Heart left ventricle (tissue), 16 donors: Measurements from ENCODE around the gene BLMH. TPM values are rescaled to one million over a fixed set of nuclear protein-coding genes. Genes with fewer than 3 reads are reported as not detected.
A peak's percentile ranks its signal among the peaks of the same experiment; 100 is the strongest.

Experiments
- ATAC-seq, 4 donors: fragments of 200-7000 bp; cut with Tn5 transposase; one replicate each; pipeline ENCODE4 v1.9.1; 2020 to 2022; ENCODE audit warnings: moderate library complexity in 4 of 4, mild to moderate bottlenecking in 3 of 4, moderate number of reproducible peaks in 1 of 4
- DNase-seq, 5 donors: peaks; one replicate each; pipeline ENCODE4 v3.0.0-alpha.2; 2020
- H3K27ac ChIP-seq, 12 donors: fragments of 200-600 bp; sonication (generic) in 4 of 12; one replicate each; pipeline versions ENCODE4 v1.5.0 to v1.8.0; 2016 to 2022; ENCODE audit warnings: mild to moderate bottlenecking in 2 of 12
- H3K27me3 ChIP-seq, 9 donors: fragments of 200-600 bp; sonication (generic) in 2 of 9; one replicate each; pipeline versions ENCODE4 v1.5.1 to v1.8.0; 2016 to 2022; ENCODE audit warnings: mild to moderate bottlenecking in 3 of 9
- H3K36me3 ChIP-seq, 9 donors: fragments of 200-600 bp; sonication (generic) in 2 of 9; one replicate each; pipeline versions ENCODE4 v1.5.0 to v1.8.0; 2018 to 2022; ENCODE audit warnings: mild to moderate bottlenecking in 2 of 9
- H3K4me1 ChIP-seq, 12 donors: fragments of 200-600 bp; sonication (generic) in 4 of 12; one replicate each; pipeline versions ENCODE4 v1.5.0 to v1.8.0; 2016 to 2022; ENCODE audit warnings: mild to moderate bottlenecking in 3 of 12
- H3K4me3 ChIP-seq, 12 donors: fragments of 200-600 bp; sonication (generic) in 4 of 12; one replicate each; pipeline versions ENCODE4 v1.5.0 to v1.8.0; 2017 to 2022; ENCODE audit warnings: mild to moderate bottlenecking in 9 of 12, moderate library complexity in 4 of 12
- H3K9me3 ChIP-seq, 12 donors: fragments of 200-600 bp; sonication (generic) in 4 of 12; one replicate each; pipeline versions ENCODE4 v1.5.0 to v1.8.0; 2016 to 2022; ENCODE audit warnings: mild to moderate bottlenecking in 1 of 12
- POLR2A ChIP-seq, 2 donors: fragments of 450-650 bp; IDR thresholded peaks; one replicate each; pipeline ENCODE4 v1.6.1; 2017; ENCODE audit warnings: antibody characterized with exemption in 2 of 2, mild to moderate bottlenecking in 2 of 2, moderate library complexity in 2 of 2
- WGBS, 4 donors: extraction: QIAGEN DNeasy Blood & Tissue Kit in 2 of 4; methylation state at CpG; one replicate each; pipeline versions ENCODE4 v1.1.5 to v1.1.7; 2013 to 2018; 5-methylcytosine and 5-hydroxymethylcytosine counted together
- intact Hi-C, 10 donors: fragments of 100-400 bp; cut with DNase I; formaldehyde crosslinking; loops; one replicate each; pipeline versions ENCODE4 v1.11.1 to v1.14.2; 2022
- polyA plus RNA-seq, 2 donors: library from polyadenylated mRNA; stranded (reverse); fragments of 200-250 nt; gene quantifications; one replicate each; pipeline ENCODE4 v1.2.3, GENCODE V29; 2013
- total RNA-seq, 9 donors: library from RNA; depleted of rRNA in 2 of 9; stranded (reverse); fragments of >200 nt in 2 of 9; fragmentation: NEBNext Ultra II Directional in 3 of 9; extraction: Animal tissue kit (Norgen Biotek cat#: 25700) in 3 of 9; gene quantifications; one replicate each; pipeline versions ENCODE4 v1.1.0 to v1.2.4, GENCODE V29; 2016 to 2023
- TF ChIP-seq, protein P1 (sequence below), 12 donors: fragments of 200-600 bp; sonication (generic) in 4 of 12; IDR thresholded peaks; one replicate each; pipeline versions ENCODE4 v1.5.0 to v1.8.0; 2018 to 2022; ENCODE audit warnings: antibody characterized with exemption in 12 of 12, mild to moderate bottlenecking in 5 of 12
- donor health status: ischemic (EF 13 %, LVEDD 7.1; RV severe dilation, severe dysfunction).
- donor health status: healthy with polysubstance abuse.
- donor health status: DM: no; HTN: yes; CAD: no.
- donor health status: DM: no; HTN: no; CAD: no.
- donor health status: ischemic (EF 25% LVEDD 6.9; RV normal size, moderate dysfunction).
- donor health status: ischemic (EF 25% LVEDD 5.7; RV mildly dilated, moderate dysfunction).
- donor health status: healthy.
- donor health status: DM: yes; HTN: yes; CAD: no.
- donor health status: ischemic (EF 35%, LVEDD 5.7; RV mildly dilated, moderate dysfunction).
- donor health status: nonischemic (EF 11% LVEDD 7.7; RV severe dilation, severe dysfunction).
- donor health status: DM: yes; HTN: yes; CAD: no.
- donor health status: PGD.
- donor health status: ischemic (EF 29% LVEDD 5.4; RV normal size, mild dysfunction).
- donor health status: nonischemic (EF 23%, LVEDD 6.1; RV moderate dilation, normal function).

BLMH gene
- total and polyA plus RNA-seq, 11 donors = 5.3 to 26.2 (median 15.4) TPM

DNA sequence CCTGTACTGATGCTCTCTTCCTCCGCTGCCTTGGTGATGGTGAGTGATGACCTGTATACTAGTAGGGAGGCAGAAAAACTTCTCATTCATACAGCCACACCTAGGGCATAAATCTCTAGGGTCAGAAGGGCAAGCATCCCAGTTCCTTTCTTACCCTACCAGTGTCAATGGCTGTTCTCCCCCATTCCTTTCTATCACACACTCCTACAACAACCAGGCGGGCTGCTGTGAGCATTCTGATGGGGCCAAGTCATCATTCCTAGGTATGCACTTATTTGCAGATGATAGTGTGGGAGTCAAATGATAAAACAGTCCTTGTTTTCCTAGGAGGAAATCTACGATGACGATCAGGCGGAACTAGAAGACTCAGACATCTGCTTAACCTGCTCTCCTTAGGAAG is 42.3 kb downstream of the BLMH start:
- intact Hi-C loops = no loop called here
- Histone ChIP-seq H3K27ac (no peak overlapping the region), H3K4me1 (peaks cover 0 to 12% (median 0%) of the 10 kb centered on the region in 12 donors), H3K36me3 (peaks cover 0 to 78% (median 55%) of the 10 kb centered on the region in 9 donors), H3K4me3 (no peak overlapping the region), H3K9me3 (no peaks in the 10 kb centered on the region), H3K27me3 (no peaks in the 10 kb centered on the region)
- DNase-seq = no peak
- TF ChIP-seq, protein P1, sequence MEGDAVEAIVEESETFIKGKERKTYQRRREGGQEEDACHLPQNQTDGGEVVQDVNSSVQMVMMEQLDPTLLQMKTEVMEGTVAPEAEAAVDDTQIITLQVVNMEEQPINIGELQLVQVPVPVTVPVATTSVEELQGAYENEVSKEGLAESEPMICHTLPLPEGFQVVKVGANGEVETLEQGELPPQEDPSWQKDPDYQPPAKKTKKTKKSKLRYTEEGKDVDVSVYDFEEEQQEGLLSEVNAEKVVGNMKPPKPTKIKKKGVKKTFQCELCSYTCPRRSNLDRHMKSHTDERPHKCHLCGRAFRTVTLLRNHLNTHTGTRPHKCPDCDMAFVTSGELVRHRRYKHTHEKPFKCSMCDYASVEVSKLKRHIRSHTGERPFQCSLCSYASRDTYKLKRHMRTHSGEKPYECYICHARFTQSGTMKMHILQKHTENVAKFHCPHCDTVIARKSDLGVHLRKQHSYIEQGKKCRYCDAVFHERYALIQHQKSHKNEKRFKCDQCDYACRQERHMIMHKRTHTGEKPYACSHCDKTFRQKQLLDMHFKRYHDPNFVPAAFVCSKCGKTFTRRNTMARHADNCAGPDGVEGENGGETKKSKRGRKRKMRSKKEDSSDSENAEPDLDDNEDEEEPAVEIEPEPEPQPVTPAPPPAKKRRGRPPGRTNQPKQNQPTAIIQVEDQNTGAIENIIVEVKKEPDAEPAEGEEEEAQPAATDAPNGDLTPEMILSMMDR (IDR thresholded peaks at IDR 0.05) = no peak
- no peak for TF ChIP-seq POLR2A (IDR thresholded peaks at IDR 0.05)
- no peak for ATAC-seq
- WGBS, 4 donors = 95 to 100% (median 96%) methylated on average over 5 of the region's 5 CpGs

DNA sequence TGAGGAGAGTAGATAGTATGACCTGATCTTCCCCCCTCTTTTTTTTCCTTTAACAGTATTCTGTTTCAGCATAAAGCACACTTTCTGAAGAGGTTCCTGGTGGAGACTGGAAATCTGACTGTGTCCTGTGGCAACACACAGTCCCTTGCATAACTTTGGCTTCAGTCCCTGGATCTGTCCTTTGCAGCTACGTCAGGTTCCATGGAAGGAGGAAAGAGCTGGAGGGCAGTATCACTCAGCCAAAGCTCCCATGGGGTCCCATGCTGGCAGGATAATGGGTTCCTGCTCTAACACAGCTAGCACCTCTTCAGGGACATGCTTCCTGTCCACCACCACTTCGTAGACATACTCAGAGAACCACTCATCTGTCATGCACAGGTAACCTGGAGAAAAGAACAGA is 43.0 kb downstream of the BLMH start:
- no peak for TF ChIP-seq POLR2A (IDR thresholded peaks at IDR 0.05)
- TF ChIP-seq, protein P1 (IDR thresholded peaks at IDR 0.05) = no peak
- ATAC-seq = peak; percentile 77 to 82 (median 81)

GRCh38 chr17:30246460-30246859 is 45.3 kb downstream of the BLMH start:
- TF ChIP-seq, protein P1 (IDR thresholded peaks at IDR 0.05) = no peak
- TF ChIP-seq POLR2A (IDR thresholded peaks at IDR 0.05) = no peak
- ATAC-seq (no peak), DNase-seq (no peak)
- H3K36me3 ChIP-seq = peaks cover 0 to 52% (median 35%) of the 10 kb centered on the region in 9 donors
- no peaks in the 10 kb centered on the region for H3K27me3 ChIP-seq
- intact Hi-C loops = no loop called here
- WGBS, 4 donors = 91 to 94% (median 93%) methylated on average over 7 of the region's 7 CpGs
- H3K9me3 ChIP-seq = no peaks in the 10 kb centered on the region
- H3K4me1 ChIP-seq = peaks cover 0 to 12% (median 0%) of the 10 kb centered on the region in 12 donors
- no peak overlapping the region for H3K4me3 ChIP-seq
- H3K27ac ChIP-seq = no peak overlapping the region

More for the DNA sequence above, 43.0 kb downstream of the BLMH start:
- intact Hi-C loops = no loop called here
- peaks cover 0 to 72% (median 49%) of the 10 kb centered on the region in 9 donors for H3K36me3 ChIP-seq
- peaks cover 0 to 12% (median 0%) of the 10 kb centered on the region in 12 donors for H3K4me1 ChIP-seq
- no peak overlapping the region for H3K27ac ChIP-seq
- 62 to 80% (median 72%) methylated on average over 2 of the region's 2 CpGs for WGBS, 4 donors
- no peaks in the 10 kb centered on the region for H3K27me3 ChIP-seq
- no peak overlapping the region for H3K4me3 ChIP-seq
- DNase-seq = peak in 1 of 5 donors; percentile 34
- H3K9me3 ChIP-seq = no peaks in the 10 kb centered on the region

- ATAC-seq = no peak
- TF ChIP-seq, protein P1 (IDR thresholded peaks at IDR 0.05) = no peak
- TF ChIP-seq POLR2A (IDR thresholded peaks at IDR 0.05) = no peak
Measured at GRCh38 chr17:30244853-30245385, 46.8 kb downstream of the BLMH start.

More at GRCh38 chr17:30244853-30245385, 46.8 kb downstream of the BLMH start:
- intact Hi-C loops = no loop called here
- H3K9me3 ChIP-seq = no peaks in the 10 kb centered on the region
- no peak overlapping the region for H3K27ac ChIP-seq
- no peak for DNase-seq
- H3K27me3 ChIP-seq = peaks cover 0 to 12% (median 0%) of the 10 kb centered on the region in 9 donors
- 70 to 91% (median 78%) methylated on average over 4 of the region's 4 CpGs for WGBS, 4 donors
- H3K4me3 ChIP-seq = no peak overlapping the region
- peaks cover 0 to 41% (median 29%) of the 10 kb centered on the region in 9 donors for H3K36me3 ChIP-seq
- H3K4me1 ChIP-seq = peaks cover 0 to 12% (median 0%) of the 10 kb centered on the region in 12 donors
